ENCODE data around the gene CDH10.

DNA sequence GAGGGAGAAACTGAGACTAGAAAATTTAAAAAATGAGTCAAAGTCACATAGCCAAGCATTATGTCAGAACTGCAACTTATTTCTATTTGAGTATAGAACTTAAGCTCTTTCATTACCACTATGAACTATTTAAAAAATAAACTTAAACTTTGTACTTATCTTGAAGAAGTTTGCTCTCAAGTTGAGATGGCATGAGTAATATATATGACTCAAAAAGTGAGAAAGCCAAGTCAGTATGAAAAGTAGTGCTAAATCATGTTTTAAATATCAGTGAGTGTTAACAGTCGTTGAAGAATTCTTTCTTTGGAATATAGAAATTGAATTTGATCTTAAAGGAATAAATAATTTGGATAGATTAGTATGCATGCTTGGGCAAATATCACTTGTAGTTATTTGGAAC lies 36.3 kb upstream of the CDH10 start:
- TF ChIP-seq, protein P1, sequence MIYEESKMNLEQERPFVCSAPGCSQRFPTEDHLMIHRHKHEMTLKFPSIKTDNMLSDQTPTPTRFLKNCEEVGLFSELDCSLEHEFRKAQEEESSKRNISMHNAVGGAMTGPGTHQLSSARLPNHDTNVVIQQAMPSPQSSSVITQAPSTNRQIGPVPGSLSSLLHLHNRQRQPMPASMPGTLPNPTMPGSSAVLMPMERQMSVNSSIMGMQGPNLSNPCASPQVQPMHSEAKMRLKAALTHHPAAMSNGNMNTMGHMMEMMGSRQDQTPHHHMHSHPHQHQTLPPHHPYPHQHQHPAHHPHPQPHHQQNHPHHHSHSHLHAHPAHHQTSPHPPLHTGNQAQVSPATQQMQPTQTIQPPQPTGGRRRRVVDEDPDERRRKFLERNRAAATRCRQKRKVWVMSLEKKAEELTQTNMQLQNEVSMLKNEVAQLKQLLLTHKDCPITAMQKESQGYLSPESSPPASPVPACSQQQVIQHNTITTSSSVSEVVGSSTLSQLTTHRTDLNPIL (CRISPR knock-in tag; IDR thresholded peaks at IDR 0.05; ENCODE audit: low read depth) = no peak
- TF ChIP-seq ZNF70 (CRISPR knock-in tag; IDR thresholded peaks at IDR 0.05) (no peak), RARB (CRISPR knock-in tag; IDR thresholded peaks at IDR 0.05) (no peak), ISL1 (CRISPR knock-in tag; IDR thresholded peaks at IDR 0.05) (no peak), PPARA (CRISPR knock-in tag; IDR thresholded peaks at IDR 0.05; ENCODE audit: borderline replicate concordance) (no peak), ZC3H10 (CRISPR knock-in tag; IDR thresholded peaks at IDR 0.05) (no peak)
- TF ChIP-seq, protein P2, sequence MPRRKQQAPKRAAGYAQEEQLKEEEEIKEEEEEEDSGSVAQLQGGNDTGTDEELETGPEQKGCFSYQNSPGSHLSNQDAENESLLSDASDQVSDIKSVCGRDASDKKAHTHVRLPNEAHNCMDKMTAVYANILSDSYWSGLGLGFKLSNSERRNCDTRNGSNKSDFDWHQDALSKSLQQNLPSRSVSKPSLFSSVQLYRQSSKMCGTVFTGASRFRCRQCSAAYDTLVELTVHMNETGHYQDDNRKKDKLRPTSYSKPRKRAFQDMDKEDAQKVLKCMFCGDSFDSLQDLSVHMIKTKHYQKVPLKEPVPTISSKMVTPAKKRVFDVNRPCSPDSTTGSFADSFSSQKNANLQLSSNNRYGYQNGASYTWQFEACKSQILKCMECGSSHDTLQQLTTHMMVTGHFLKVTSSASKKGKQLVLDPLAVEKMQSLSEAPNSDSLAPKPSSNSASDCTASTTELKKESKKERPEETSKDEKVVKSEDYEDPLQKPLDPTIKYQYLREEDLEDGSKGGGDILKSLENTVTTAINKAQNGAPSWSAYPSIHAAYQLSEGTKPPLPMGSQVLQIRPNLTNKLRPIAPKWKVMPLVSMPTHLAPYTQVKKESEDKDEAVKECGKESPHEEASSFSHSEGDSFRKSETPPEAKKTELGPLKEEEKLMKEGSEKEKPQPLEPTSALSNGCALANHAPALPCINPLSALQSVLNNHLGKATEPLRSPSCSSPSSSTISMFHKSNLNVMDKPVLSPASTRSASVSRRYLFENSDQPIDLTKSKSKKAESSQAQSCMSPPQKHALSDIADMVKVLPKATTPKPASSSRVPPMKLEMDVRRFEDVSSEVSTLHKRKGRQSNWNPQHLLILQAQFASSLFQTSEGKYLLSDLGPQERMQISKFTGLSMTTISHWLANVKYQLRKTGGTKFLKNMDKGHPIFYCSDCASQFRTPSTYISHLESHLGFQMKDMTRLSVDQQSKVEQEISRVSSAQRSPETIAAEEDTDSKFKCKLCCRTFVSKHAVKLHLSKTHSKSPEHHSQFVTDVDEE (CRISPR knock-in tag; IDR thresholded peaks at IDR 0.05) = no peak
